Stimulated activated CD4-positive, alpha-beta T cell treated with anti-CD3 and anti-CD28 coated beads, TNF-alpha, amount 100 ng/mL, for 1 hour (primary cell): ENCODE results near the gene NSMF.

Experiments used
- DNase-seq, 3 donors: peaks; one replicate each; pipeline ENCODE4 v3.0.0-alpha.2; 2020; ENCODE audit warnings: low read depth in 3 of 3, low spot score in 1 of 3

The NSMF gene

GRCh38 chr9:137448602-137448962 is 10.6 kb downstream of the NSMF start:
- no peak for DNase-seq

- no peak for DNase-seq
These were observed 11.2 kb downstream of the NSMF start for GRCh38 chr9:137447722-137448601.

DNA sequence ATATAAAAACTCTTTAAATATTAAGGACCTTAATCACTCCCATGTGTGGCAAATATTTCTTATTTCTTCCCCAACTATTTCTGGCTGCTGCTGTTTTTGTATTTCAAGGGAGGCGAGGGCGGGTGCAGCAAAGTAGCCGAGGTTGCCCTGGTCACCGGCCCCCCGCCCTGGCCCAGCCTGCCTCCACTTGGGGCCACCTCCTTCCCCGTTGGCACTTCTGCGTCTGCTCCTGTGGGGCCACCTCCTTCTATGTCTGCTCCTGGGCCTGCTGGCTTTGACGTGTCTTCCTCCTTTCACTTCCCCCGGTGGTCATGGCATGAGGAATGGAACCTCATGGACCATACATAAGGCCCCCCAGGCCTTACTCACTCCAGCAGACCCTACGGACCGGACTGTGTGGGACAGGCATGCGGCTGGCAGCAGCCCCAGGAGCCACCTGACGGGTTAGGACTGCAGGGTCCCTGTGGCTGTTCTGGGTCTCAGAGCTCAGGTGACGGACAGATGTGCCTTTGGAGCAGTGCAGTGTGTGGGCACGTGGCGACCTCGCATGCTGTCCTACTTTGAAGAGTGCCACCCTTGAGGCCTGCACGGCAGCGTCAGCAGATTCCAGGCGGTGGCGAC is 12.2 kb downstream of the NSMF start:
- no peak for DNase-seq

DNA sequence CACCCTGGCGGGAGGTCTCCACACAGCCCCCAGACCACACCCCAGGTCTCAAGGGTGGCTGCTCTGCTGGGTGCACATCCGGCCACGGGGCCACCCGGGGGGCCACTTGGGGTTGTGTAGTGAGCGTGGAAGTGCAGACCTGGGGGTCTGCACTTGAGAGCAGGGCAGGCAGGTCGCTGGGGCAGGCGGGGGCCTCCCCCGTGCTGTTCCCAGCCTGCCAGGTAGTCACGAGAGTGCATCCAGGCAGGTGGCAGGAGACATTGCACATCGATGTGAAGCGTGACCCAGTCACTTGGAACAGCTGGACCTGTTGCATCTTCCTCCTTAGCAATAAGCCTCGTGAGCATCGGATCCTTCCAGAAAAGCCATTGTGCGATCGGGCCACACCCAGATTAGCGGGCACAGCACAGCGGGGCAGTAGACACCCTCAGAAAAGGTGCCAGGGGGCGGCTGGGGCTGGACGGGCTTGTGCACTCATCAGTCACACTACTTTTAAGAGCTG is 13.2 kb downstream of the NSMF start:
- DNase-seq, result no peak

DNA sequence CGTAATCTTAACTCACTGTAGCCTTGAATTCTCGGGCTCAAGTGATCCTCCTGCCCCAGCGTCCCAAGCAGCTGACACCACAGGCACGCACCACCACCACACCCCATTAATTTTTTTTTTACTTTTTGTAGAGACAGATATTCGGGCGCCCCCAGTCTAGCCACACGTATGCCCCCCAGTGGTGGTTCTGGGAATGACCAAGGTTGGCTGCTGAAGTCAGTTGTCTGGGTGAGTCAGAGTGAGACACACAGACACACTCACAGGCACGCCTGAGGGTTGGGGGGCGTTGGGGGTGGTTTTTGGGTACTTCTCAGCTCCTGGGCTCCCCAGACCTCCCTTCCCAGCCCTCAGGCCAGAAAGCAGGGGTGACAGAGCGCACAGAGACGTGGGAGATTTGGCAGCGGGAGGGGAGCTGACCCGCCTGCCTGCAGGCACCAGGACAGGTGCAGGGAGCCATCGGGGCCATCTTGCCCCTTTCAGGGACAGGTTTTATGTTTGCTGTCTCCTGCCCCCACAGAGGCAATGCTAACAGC is 13.8 kb downstream of the NSMF start:
- DNase-seq, result peak; percentile 49 to 85 (median 65)

GRCh38 chr9:137444106-137444790 is 14.9 kb downstream of the NSMF start:
- DNase-seq, result no peak

- no peak for DNase-seq
These were observed 17.2 kb downstream of the NSMF start for GRCh38 chr9:137441935-137442321.

DNA sequence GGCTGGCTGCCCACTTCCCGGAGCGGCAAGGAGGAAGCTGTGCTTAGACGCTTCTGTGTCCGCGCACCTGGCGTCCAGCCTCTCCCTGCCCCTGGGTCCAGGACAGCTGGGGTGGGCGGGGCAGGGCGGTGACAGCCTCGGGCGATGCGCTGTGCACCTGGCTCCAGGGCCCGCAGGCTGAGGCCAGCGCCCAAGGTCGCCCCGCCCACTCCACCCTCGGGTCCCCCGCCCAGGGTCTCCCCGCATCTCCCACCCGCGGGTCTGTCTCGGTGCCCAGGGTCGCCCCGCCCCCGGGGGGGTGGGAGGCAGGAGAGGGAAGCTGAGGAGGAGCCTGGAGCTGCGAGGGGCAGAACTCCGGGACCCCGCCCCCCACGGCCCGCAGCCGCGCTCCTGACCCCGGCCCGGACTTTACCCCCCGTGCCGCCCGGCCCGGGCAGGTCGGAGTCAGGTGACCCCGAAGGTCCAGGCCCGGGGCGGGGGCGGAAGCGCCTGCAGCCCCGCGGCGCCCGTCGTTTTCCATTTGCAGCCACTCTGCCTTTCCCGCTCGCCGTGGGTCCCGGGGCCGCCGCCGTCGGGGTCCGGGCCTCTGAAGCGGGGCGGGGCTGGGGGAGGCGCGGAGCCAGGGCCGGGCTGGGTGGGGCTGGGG is 17.7 kb downstream of the NSMF start, which contains the start of gene ENTPD8:
TSS of gene ENTPD8 (minus strand) at position 69 of the 646 bp plus-strand sequence. CDS start 3,072 bp downstream, outside the sequence.
- no peak for DNase-seq

- DNase-seq, result no peak
These were observed 19.9 kb downstream of the NSMF start for GRCh38 chr9:137439158-137439714.

- no peak for DNase-seq
These were observed 20.5 kb downstream of the NSMF start for GRCh38 chr9:137438591-137439157.

DNA sequence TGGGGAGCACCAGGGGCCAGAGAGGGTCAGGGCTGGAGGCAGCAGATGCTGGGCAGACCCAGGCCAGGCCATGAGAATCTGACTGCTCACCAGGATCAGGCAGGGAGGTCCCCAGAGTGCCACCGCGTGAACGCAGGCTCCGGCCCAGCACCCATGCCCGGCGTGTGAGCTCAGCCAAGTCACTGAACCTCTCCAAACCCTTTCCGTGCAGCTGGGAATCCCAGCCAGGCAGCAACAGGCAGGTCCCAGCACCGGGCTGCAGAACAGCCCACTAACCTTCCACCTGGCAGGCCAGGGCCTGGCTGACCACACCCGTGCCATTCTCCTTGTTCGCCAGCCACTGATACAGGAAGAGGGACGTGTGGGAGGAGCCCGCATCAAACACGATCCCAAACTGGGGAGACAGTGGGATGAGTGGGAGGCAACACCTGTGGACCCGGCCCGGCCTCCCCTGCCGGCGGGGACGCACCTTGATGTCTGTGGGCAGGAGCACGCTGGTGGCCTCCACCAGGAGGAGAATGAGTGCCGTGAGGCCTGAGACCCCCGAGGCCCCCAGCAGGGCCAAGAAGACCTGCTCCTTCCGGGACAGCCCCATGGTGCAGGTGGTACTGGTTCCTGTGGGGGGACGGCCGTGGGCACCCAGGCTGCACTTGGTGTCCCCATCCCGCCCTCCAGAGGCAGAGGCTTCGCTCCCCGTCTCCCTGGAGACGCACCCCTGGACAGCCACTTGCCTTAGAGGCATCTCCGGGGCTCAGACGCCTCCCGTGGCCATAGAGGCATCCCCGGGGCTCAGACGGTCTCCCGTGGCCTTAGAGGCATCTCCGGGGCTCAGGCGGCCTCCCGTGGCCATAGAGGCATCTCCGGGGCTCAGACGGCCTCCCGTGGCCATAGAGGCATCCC is 21.2 kb downstream of the NSMF start:
- DNase-seq, result no peak

- DNase-seq, result no peak
These were observed 22.2 kb downstream of the NSMF start for GRCh38 chr9:137436761-137437600.

GRCh38 chr9:137435980-137436760 is 23.0 kb downstream of the NSMF start:
- DNase-seq, result no peak

- DNase-seq, result no peak
These were observed 23.7 kb downstream of the NSMF start for GRCh38 chr9:137435381-137435891.

DNA sequence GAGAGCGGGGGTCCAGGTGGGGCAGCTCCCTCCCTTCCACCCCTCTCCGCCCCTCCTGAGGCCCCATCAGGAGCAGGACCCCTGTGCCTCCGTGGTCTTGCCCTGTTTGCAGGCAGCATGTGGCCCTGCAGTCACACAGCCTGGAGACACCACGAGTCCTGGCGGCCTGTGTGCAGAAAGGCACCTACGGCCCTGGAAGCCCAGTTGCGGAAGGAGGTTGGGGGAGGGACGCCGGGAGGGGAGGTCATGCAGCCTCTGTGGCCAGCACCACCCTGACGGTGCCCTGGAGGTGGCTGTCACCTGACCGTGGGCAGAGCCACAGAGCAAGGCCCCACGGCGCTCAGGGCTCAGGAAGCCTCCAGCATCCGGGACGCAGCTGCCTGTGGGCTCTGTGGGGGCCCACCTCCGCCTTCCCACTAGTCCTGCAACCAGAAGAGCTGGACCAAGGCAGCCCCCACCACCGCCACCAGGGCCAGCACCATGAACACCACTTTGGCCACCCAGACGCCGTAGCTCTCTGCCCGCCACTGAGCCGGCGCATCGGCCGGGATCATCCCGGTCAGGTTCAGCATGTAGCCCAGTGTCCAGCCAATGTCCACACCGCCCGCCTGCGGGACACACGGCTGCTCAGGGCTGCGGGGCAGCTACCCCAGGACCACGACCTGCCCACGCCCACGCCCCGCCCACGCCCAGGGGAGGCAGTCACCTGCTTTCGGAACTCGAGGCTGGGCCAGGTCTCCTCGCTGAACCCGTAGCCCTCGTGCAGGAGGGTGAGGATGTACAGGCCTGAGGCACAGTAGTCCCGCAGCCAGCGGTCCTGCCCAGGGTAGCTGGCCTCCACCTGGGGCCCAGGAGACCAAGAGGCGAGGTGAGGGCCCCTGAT is 24.4 kb downstream of the NSMF start:
- DNase-seq, result no peak

DNA sequence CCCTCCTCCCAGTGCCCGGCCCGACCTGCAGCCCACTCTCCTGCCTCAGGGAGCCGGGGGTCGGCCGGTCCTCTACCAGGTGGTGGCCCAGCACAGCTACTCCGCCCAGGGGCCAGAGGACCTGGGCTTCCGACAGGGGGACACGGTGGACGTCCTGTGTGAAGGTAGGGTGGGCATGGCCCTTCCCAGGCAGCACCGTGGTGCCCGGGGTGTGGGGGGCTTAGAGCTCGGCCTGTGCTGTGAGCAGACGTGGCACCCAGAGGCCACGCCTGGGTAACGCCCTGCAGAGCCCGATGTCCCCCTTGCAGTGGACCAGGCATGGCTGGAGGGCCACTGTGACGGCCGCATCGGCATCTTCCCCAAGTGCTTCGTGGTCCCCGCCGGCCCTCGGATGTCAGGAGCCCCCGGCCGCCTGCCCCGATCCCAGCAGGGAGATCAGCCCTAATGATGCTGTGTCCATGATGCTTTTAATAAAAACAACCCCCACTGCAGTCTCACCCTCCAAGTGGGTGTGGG is 25.2 kb downstream of the NSMF start:
- DNase-seq, result no peak
